Measurements from ENCODE around the gene SLC25A22. TPM values are rescaled to one million over a fixed set of nuclear protein-coding genes. Genes with fewer than 3 reads are reported as not detected.

Gene SLC25A22
- total and polyA plus RNA-seq, 10 donors: 6.3 to 23.2 (median 14.1) TPM

- Histone ChIP-seq H3K27ac (no peak overlapping the region), H3K9me3 (no peaks in the 10 kb centered on the region), H3K27me3 (replicated peaks in 1 of 7) (peaks cover 0 to 36% (median 26%) of the 10 kb centered on the region in 7 donors), H3K4me1 (peaks cover 0 to 31% (median 18%) of the 10 kb centered on the region in 6 donors), H3K36me3 (peaks cover 0 to 25% (median 21%) of the 10 kb centered on the region in 6 donors), H3K4me3 (no peak overlapping the region)
- TF ChIP-seq POLR2A (IDR thresholded peaks at IDR 0.05): no peak
- TF ChIP-seq, protein P1, sequence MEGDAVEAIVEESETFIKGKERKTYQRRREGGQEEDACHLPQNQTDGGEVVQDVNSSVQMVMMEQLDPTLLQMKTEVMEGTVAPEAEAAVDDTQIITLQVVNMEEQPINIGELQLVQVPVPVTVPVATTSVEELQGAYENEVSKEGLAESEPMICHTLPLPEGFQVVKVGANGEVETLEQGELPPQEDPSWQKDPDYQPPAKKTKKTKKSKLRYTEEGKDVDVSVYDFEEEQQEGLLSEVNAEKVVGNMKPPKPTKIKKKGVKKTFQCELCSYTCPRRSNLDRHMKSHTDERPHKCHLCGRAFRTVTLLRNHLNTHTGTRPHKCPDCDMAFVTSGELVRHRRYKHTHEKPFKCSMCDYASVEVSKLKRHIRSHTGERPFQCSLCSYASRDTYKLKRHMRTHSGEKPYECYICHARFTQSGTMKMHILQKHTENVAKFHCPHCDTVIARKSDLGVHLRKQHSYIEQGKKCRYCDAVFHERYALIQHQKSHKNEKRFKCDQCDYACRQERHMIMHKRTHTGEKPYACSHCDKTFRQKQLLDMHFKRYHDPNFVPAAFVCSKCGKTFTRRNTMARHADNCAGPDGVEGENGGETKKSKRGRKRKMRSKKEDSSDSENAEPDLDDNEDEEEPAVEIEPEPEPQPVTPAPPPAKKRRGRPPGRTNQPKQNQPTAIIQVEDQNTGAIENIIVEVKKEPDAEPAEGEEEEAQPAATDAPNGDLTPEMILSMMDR (IDR thresholded peaks at IDR 0.05 in 8 of 11, conservative IDR thresholded peaks at IDR 0.05 in 3 of 11): peak in 1 of 11 experiments; percentile 21
- intact Hi-C loops (cut with DNase I; ENCODE audit: low total_unique reads): no loop called here
- 36 to 51% (median 47%) methylated on average over 19 to 28 of the region's 28 CpGs for WGBS, 5 donors
- no peak for DNase-seq
These were observed 10.0 kb downstream of the SLC25A22 start for GRCh38 chr11:788009-788640.

DNA sequence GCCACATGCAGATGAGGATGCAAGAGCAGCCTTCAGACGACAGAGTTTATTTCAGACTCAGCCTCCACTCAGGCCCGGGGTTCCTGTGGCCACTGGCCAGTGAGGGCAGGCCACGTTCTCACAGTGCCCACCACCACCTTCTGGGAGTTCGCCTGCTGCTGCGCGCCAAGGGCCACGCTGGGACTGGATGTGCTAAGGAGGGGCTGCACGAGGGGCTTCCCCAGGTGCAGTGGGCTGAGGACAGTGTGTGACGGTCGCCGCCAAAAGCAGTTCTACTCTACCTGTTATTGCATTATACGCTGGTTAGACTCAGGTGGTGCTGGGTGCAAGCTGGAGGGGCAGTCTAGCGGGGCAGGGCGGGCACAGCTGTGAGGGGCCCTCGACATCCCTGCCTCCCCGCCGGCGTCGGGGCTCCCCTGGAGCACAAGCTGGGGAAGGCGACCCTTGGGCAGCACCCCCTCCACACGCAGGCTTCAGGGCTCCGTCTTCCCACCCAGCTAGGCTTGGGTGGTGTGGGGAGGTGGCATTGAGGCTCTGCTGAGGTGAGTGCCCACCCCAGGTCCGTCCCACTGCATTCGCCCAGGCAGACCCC, 10.9 kb downstream of the SLC25A22 start:
- intact Hi-C loops (cut with DNase I; ENCODE audit: low total_unique reads): no loop called here
- Histone ChIP-seq H3K4me1 (peaks cover 0 to 31% (median 18%) of the 10 kb centered on the region in 6 donors), H3K27ac (no peak overlapping the region), H3K4me3 (no peak overlapping the region), H3K27me3 (replicated peaks in 1 of 7) (peaks cover 0 to 36% (median 26%) of the 10 kb centered on the region in 7 donors), H3K36me3 (peaks cover 0 to 16% (median 12%) of the 10 kb centered on the region in 6 donors), H3K9me3 (no peaks in the 10 kb centered on the region)
- WGBS, 5 donors: 84 to 93% (median 91%) methylated on average over 22 to 24 of the region's 24 CpGs
- DNase-seq: no peak
- TF ChIP-seq, protein P1 (IDR thresholded peaks at IDR 0.05 in 8 of 11, conservative IDR thresholded peaks at IDR 0.05 in 3 of 11): no peak
- no peak for TF ChIP-seq POLR2A (IDR thresholded peaks at IDR 0.05)
- peak in 1 of 3 donors; percentile 7 for TF ChIP-seq POLR2AphosphoS5 (IDR thresholded peaks at IDR 0.05)

DNA sequence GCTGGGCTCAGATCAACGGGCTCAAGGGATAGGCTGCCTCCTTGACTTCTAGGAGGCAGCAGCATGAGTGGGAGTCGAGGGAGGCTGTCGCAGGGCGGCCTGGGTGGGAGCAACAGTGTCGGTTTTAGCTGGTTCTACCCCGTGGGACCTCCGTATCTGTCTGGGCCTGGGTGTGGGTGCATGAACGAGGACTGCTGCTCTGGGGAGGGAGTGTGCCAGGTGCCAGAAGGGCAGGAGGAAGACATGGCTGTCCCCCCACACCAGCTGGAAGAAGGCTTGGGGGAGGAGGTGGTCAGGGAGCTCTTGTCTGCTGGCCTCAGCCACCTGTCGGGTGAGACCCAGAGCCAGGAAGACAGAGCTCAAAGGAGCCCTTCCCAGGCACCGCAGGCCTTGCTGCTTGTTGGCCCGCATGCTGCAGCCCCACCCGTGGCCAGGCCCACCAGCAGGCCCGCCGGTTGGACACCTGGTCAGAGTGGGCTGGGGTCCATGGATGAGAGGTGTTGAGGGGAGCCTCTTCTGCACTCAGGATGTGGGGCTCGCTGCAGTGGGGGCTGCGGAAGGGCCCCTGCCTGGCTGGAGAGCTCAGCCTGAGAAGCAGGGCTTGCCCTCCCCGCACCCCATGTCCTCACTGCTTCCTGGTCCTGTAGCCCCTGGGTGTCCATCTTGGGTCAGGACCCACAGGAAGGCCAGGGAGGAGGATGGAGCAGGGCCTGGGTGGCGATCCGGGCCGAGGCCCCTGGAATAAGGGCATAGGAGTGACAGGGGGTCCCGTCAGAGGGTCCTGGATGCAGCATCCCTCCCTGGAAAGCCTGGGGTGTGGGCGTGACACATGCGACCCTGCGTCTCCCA, 11.6 kb downstream of the SLC25A22 start:
- H3K27me3 ChIP-seq (replicated peaks in 1 of 7): peaks cover 0 to 36% (median 26%) of the 10 kb centered on the region in 7 donors
- H3K9me3 ChIP-seq: no peaks in the 10 kb centered on the region
- TF ChIP-seq, protein P1 (IDR thresholded peaks at IDR 0.05 in 8 of 11, conservative IDR thresholded peaks at IDR 0.05 in 3 of 11): no peak
- TF ChIP-seq POLR2A (IDR thresholded peaks at IDR 0.05) (no peak), POLR2AphosphoS5 (IDR thresholded peaks at IDR 0.05) (peak in 1 of 3 donors; percentile 42)
- peaks cover 0 to 9% (median 5%) of the 10 kb centered on the region in 6 donors for H3K36me3 ChIP-seq
- no peak for DNase-seq
- no peak overlapping the region for H3K27ac ChIP-seq
- peaks cover 0 to 31% (median 18%) of the 10 kb centered on the region in 6 donors for H3K4me1 ChIP-seq
- WGBS, 5 donors: 66 to 87% (median 81%) methylated on average over 11 to 24 of the region's 24 CpGs
- intact Hi-C loops (cut with DNase I; ENCODE audit: low total_unique reads): no loop called here
- H3K4me3 ChIP-seq: no peak overlapping the region

Measured in spleen (tissue), 11 donors.